HG02973 (cell line): Measurements from ENCODE around the gene COCH.
"Not testable (repeated sequence)": the region's sequence is repeated elsewhere in the genome, so short reads cannot be mapped to it uniquely, and the experiment has no call there.

Source experiments
- ATAC-seq: cut with Tn5 transposase; IDR thresholded peaks from one replicate; pipeline ENCODE4 v1.9.1; 2021; ENCODE audit warnings: moderate library complexity; ENCODE audit not compliant: unreplicated experiment

COCH gene

DNA sequence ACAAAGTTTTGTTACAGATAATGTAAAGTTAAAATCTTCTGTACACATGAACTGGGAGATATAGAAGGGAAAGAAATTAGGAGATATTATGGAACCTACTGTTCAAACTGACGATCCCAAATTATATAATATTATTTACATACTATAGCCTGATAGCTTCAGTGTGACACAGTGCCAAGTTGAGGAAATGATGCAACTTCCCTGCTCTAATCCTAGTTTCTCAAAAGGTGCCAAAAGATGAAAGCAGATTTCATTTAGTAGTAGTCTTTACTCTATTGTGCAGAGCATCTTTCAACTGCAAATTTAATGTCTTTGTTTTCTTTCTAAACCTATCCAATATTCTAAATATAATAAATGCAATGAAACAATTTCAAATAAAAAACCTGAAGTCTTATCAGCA, 46.9 kb downstream of the COCH start:
- ATAC-seq, result no peak

GRCh38 chr14:30921788-30922187, 47.4 kb downstream of the COCH start:
- no peak for ATAC-seq

DNA sequence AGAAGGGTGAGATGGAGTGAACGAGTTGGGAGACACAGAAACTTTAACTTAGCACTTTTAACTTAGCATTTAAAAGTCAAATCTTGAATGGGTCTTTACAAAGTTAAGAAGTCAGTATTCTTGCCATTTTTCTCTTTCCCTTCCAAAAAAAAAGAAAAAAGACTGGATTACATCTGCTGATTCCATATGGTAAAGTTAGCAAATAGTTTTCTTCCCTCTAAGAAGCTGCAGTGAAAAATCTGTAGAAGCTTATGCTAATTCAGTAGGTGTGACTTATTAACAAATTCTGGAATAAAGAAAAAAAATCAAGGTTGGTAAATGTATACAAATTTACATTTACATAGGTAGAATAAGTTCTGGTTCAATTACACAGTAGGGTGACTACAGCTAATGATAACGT, 50.9 kb downstream of the COCH start:
- ATAC-seq, result no peak

DNA sequence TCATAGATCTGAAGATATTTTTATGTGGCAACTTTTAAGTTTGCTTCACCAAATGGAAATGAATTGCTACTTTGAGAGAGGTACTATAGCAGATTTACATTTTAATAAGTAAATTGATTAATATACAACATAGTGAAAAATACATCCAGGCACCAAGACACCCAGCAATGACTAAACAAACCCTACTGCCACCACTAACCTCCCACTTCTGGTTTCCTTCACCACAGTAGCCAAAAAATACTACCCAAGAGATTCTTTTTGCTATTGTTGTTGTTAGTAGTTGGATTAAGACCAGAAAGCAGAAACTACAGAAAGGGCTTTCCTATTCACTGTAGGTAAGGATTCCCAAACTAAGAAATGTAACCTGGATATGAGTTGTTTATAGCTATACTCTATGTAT, 54.1 kb downstream of the COCH start:
- no peak for ATAC-seq

GRCh38 chr14:30933937-30934336, 59.6 kb downstream of the COCH start:
- ATAC-seq, result not testable (repeated sequence)

- no peak for ATAC-seq
Measured at GRCh38 chr14:30935445-30935844, 61.1 kb downstream of the COCH start.

DNA sequence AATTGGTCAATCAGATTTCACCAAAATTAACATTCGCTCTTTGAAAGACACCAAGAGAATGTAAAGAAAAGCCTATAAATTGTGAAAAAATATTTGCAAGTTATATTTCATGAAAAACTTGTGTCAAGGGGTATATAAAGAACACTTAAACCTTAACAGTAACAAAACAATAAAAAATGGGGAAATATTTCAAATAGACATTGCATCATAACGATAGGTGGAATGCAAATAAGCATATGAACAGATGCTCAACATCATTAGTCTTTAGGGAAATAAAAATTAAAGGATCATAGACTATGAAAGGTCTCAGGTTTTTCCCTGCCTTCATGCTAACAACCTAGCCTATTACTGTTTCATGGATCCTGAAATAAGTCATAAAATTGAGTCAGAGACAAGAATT, 64.3 kb downstream of the COCH start:
- no peak for ATAC-seq
